Measurements from ENCODE around the gene PHGDH.

- TF ChIP-seq CTCF (IDR thresholded peaks at IDR 0.05) (no peak), POLR2A (IDR thresholded peaks at IDR 0.05) (no peak), EP300 (IDR thresholded peaks at IDR 0.05) (no peak)
Observed at GRCh38 chr1:119673171-119673940, 38.4 kb upstream of the PHGDH start.
